ENCODE measurements around the gene AVP.
"Not testable (repeated sequence)": the region's sequence is repeated elsewhere in the genome, so short reads cannot be mapped to it uniquely, and the experiment has no call there.

GRCh38 chr20:3064119-3064518, 20.4 kb downstream of the AVP start:
- not testable (repeated sequence) for TF ChIP-seq CTCF, POLR2A, EP300 (IDR thresholded peaks at IDR 0.05)

Data from stomach (tissue), 4 donors.